ENCODE measurements around the gene S100A16.

Gene S100A16

GRCh38 chr1:153614189-153614900, 1.4 kb upstream of the S100A16 start:
- Histone ChIP-seq H3K4me3 (no peak overlapping the region), H3K4me1 (peaks cover 0 to 44% (median 30%) of the 10 kb centered on the region in 4 donors), H3K9me3 (no peaks in the 10 kb centered on the region), H3K27ac (no peak overlapping the region), H3K36me3 (peaks cover 0 to 11% (median 1%) of the 10 kb centered on the region in 3 donors), H3K27me3 (no peaks in the 10 kb centered on the region)
- no peak for DNase-seq
- no peak for TF ChIP-seq CTCF (IDR thresholded peaks at IDR 0.05)
- intact Hi-C loops (cut with DNase I; ENCODE audit: low total_unique reads): no loop called here

GRCh38 chr1:153613406-153613805, 469 bp upstream of the S100A16 start:
- no peak for DNase-seq
- Histone ChIP-seq H3K4me3 (peak overlapping the region; percentile 67 to 71), H3K27ac (peak overlapping the region; percentile 94 to 95), H3K27me3 (no peaks in the 10 kb centered on the region), H3K36me3 (peaks cover 0 to 1% (median 0%) of the 10 kb centered on the region in 3 donors), H3K4me1 (peaks cover 0 to 53% (median 35%) of the 10 kb centered on the region in 4 donors), H3K9me3 (no peaks in the 10 kb centered on the region)
- intact Hi-C loops (cut with DNase I; ENCODE audit: low total_unique reads): no loop called here
- TF ChIP-seq CTCF (IDR thresholded peaks at IDR 0.05): no peak

- DNase-seq: no peak
- intact Hi-C loops (cut with DNase I; ENCODE audit: low total_unique reads): no loop called here
Observed at GRCh38 chr1:153612111-153612754, 704 bp downstream of the S100A16 start.

GRCh38 chr1:153611356-153611755, 1.6 kb downstream of the S100A16 start:
- H3K27ac ChIP-seq: peak overlapping the region; percentile 94 to 95
- DNase-seq: no peak
- no peaks in the 10 kb centered on the region for H3K9me3 ChIP-seq
- peak overlapping the region; percentile 67 to 71 for H3K4me3 ChIP-seq
- intact Hi-C loops (cut with DNase I; ENCODE audit: low total_unique reads): no loop called here
- H3K4me1 ChIP-seq: peaks cover 0 to 62% (median 35%) of the 10 kb centered on the region in 4 donors
- H3K36me3 ChIP-seq: peaks cover 12 to 17% (median 13%) of the 10 kb centered on the region in 3 donors
- TF ChIP-seq CTCF (IDR thresholded peaks at IDR 0.05): no peak
- H3K27me3 ChIP-seq: no peaks in the 10 kb centered on the region

More at GRCh38 chr1:153612111-153612754, 704 bp downstream of the S100A16 start:
- Histone ChIP-seq H3K36me3 (peaks cover 5 to 9% (median 5%) of the 10 kb centered on the region in 3 donors), H3K27ac (peak overlapping the region; percentile 94 to 95), H3K4me1 (peaks cover 0 to 59% (median 36%) of the 10 kb centered on the region in 4 donors), H3K9me3 (no peaks in the 10 kb centered on the region), H3K27me3 (no peaks in the 10 kb centered on the region), H3K4me3 (peak overlapping the region; percentile 67 to 71)
- TF ChIP-seq CTCF (IDR thresholded peaks at IDR 0.05): no peak

- no peak for DNase-seq
- TF ChIP-seq CTCF (IDR thresholded peaks at IDR 0.05): no peak
- Histone ChIP-seq H3K4me3 (peak overlapping the region; percentile 67 to 71), H3K4me1 (peaks cover 0 to 57% (median 35%) of the 10 kb centered on the region in 4 donors), H3K36me3 (peaks cover 13 to 22% (median 15%) of the 10 kb centered on the region in 3 donors), H3K27me3 (no peaks in the 10 kb centered on the region), H3K27ac (peak overlapping the region; percentile 76 to 95), H3K9me3 (no peaks in the 10 kb centered on the region)
- intact Hi-C loops (cut with DNase I; ENCODE audit: low total_unique reads): no loop called here
Observed at GRCh38 chr1:153610811-153611301, 2.1 kb downstream of the S100A16 start.
